OCI-LY1 (cell line): ENCODE data around the gene FHL5.

ENCODE experiments used
- H2AFZ ChIP-seq: fragments of 200-600 bp; sonication (generic), shearing (Covaris generic); 2 replicates; pipeline ENCODE4 v1.6.0; 2014; ENCODE audit warnings: antibody characterized with exemption, mild to moderate bottlenecking, low read length
- H3F3A ChIP-seq: fragments of 200-600 bp; sonication (generic), shearing (Covaris generic); 2 replicates; pipeline ENCODE4 v1.6.0; 2014; ENCODE audit warnings: mild to moderate bottlenecking, antibody characterized with exemption, low read length, moderate library complexity; ENCODE audit not compliant: insufficient read depth
- H3K27ac ChIP-seq: fragments of 200-600 bp; sonication (generic); 2 replicates; pipeline ENCODE4 v1.5.1; 2014; ENCODE audit warnings: low read length, mixed run types, mild to moderate bottlenecking, low read depth; ENCODE audit not compliant: poor library complexity, severe bottlenecking
- H3K27me3 ChIP-seq: fragments of 200-600 bp; sonication (generic); 2 replicates; pipeline ENCODE4 v1.6.0; 2014; ENCODE audit warnings: antibody characterized with exemption, mild to moderate bottlenecking, low read length, moderate library complexity; ENCODE audit not compliant: insufficient read depth
- H3K36me3 ChIP-seq: fragments of 200-600 bp; sonication (generic); 2 replicates; pipeline ENCODE4 v1.6.1; 2014; ENCODE audit warnings: mild to moderate bottlenecking, antibody characterized with exemption, low read length, moderate library complexity, mixed read lengths; ENCODE audit not compliant: insufficient read depth
- H3K4me1 ChIP-seq: fragments of 200-600 bp; sonication (generic); 2 replicates; pipeline ENCODE4 v1.5.1; 2014; ENCODE audit warnings: mild to moderate bottlenecking, low read length, moderate library complexity; ENCODE audit not compliant: insufficient read depth, severe bottlenecking
- H3K4me2 ChIP-seq: fragments of 200-600 bp; sonication (generic), shearing (Covaris generic); 2 replicates; pipeline ENCODE4 v1.6.1; 2014; ENCODE audit warnings: low read length
- H3K4me3 ChIP-seq: fragments of 200-600 bp; sonication (generic); 2 replicates; pipeline ENCODE4 v1.5.1; 2014; ENCODE audit warnings: low read length, low read depth, mild to moderate bottlenecking, mixed read lengths; ENCODE audit not compliant: poor library complexity, severe bottlenecking
- H3K79me2 ChIP-seq: fragments of 200-600 bp; shearing (Covaris generic); 2 replicates; pipeline ENCODE4 v1.6.1; 2016; ENCODE audit warnings: mixed run types, low read length, mixed read lengths; ENCODE audit not compliant: insufficient read depth
- H3K9ac ChIP-seq: fragments of 200-600 bp; sonication (generic), shearing (Covaris generic); 2 replicates; pipeline ENCODE4 v1.6.1; 2014; ENCODE audit warnings: mild to moderate bottlenecking, low read length, mixed read lengths
- H3K9me2 ChIP-seq: fragments of 200-600 bp; sonication (generic), shearing (Covaris generic); 2 replicates; pipeline ENCODE4 v1.6.1; 2014; ENCODE audit warnings: low read depth, mild to moderate bottlenecking, low read length, mixed read lengths
- H3K9me3 ChIP-seq: fragments of 200-600 bp; shearing (Covaris generic); 2 replicates; pipeline ENCODE4 v1.6.1; 2014; ENCODE audit warnings: low read length, mixed read lengths
- H4K20me1 ChIP-seq: fragments of 200-600 bp; sonication (generic), shearing (Covaris generic); 2 replicates; pipeline ENCODE4 v1.6.0; 2016; ENCODE audit warnings: mild to moderate bottlenecking, low read length; ENCODE audit not compliant: insufficient read depth
- EZH2 ChIP-seq: fragments of 200-600 bp; sonication (generic), shearing (Covaris generic); IDR thresholded peaks from 2 replicates; pipeline ENCODE4 v1.8.0; 2017; ENCODE audit warnings: borderline replicate concordance, mixed run types, mild to moderate bottlenecking, antibody characterized with exemption, low read length, moderate library complexity, mixed read lengths
- TF ChIP-seq, protein P1 (sequence below): fragments of 200-600 bp; sonication (generic), shearing (Covaris generic); IDR thresholded peaks from 2 replicates; pipeline ENCODE4 v1.5.1; 2017; ENCODE audit warnings: mild to moderate bottlenecking, antibody characterized with exemption, low read length, moderate library complexity, mixed read lengths

Gene FHL5

DNA sequence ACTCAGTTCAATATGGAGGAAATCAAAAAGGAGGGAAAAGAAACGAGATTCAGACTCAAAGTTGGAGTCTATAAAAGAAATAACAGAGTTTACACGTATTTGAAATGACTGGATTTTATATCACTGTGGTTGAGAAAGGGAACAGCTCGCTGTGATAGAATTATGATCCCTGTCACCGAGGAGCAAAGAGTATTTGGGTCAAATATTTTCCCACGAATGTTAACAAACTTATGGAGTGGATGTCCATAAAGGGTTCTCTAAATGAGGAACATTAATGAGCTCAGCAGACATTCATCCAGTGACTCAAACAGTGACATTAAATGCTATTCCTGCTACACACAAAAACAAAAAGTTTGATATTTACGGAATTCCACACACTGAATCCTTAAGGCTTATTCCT lies 57.9 kb downstream of the FHL5 start:
- no peaks in the 10 kb centered on the region for H3K79me2 ChIP-seq
- no peak overlapping the region for H3K9ac ChIP-seq
- H3K9me2 ChIP-seq, result no peaks in the 10 kb centered on the region
- no peaks in the 10 kb centered on the region for H3K27me3 ChIP-seq
- H3F3A ChIP-seq, result no peaks in the 10 kb centered on the region
- H3K4me1 ChIP-seq, result peaks cover 20% of the 10 kb centered on the region
- H3K4me3 ChIP-seq, result no peak overlapping the region
- no peaks in the 10 kb centered on the region for H3K9me3 ChIP-seq
- no peak overlapping the region for H3K27ac ChIP-seq
- TF ChIP-seq, protein P1, sequence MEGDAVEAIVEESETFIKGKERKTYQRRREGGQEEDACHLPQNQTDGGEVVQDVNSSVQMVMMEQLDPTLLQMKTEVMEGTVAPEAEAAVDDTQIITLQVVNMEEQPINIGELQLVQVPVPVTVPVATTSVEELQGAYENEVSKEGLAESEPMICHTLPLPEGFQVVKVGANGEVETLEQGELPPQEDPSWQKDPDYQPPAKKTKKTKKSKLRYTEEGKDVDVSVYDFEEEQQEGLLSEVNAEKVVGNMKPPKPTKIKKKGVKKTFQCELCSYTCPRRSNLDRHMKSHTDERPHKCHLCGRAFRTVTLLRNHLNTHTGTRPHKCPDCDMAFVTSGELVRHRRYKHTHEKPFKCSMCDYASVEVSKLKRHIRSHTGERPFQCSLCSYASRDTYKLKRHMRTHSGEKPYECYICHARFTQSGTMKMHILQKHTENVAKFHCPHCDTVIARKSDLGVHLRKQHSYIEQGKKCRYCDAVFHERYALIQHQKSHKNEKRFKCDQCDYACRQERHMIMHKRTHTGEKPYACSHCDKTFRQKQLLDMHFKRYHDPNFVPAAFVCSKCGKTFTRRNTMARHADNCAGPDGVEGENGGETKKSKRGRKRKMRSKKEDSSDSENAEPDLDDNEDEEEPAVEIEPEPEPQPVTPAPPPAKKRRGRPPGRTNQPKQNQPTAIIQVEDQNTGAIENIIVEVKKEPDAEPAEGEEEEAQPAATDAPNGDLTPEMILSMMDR, result no peak
- TF ChIP-seq EZH2, result no peak
- H4K20me1 ChIP-seq, result no peaks in the 10 kb centered on the region
- no peaks in the 10 kb centered on the region for H3K36me3 ChIP-seq
- H2AFZ ChIP-seq, result no peak overlapping the region
- no peak overlapping the region for H3K4me2 ChIP-seq

DNA sequence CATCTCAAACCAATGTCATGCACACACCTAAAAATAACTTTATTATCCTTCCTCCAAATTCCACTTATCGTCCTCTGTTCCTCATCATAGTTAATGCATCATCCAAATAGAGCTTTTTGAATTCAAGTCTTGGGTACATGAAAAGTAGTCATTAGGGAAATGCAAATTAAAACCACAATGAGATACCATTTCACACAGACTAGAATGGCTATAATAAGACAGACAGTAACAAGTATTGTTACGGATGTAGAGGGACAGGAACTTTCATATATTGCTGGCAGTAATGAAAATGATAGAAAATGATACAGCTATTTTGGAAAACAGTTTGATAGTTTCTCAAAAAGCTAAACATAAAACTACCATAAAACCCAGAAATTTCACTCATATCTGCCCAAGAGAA lies 59.1 kb downstream of the FHL5 start:
- Histone ChIP-seq H3K9me2 (no peaks in the 10 kb centered on the region), H3K79me2 (no peaks in the 10 kb centered on the region), H3K27ac (no peak overlapping the region), H3K4me1 (peaks cover 16% of the 10 kb centered on the region), H3K9ac (no peak overlapping the region), H2AFZ (no peak overlapping the region), H3K27me3 (no peaks in the 10 kb centered on the region), H3F3A (no peaks in the 10 kb centered on the region), H3K4me3 (no peak overlapping the region), H3K4me2 (no peak overlapping the region), H4K20me1 (no peaks in the 10 kb centered on the region), H3K9me3 (no peaks in the 10 kb centered on the region), H3K36me3 (no peaks in the 10 kb centered on the region)
- TF ChIP-seq EZH2, result no peak
- TF ChIP-seq, protein P1, result no peak

DNA sequence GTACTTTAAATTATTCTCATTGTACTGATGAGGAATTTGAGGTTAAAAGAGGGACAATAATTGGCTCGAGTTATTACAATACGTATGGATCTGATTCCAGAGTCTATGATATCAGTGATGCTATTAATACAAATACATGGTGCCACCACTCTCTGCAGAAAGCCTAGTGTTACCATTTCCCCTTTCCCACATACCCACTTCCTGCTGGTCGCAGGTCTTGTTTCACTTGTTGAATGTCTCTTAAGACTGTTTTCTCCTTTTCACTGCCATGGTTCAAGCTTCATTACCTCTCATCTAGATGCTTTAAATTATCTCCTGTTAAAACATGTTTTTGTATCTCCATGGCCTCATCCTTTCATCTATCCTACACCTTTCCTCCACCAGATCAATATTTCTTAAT lies 62.0 kb downstream of the FHL5 start:
- no peaks in the 10 kb centered on the region for H3K79me2 ChIP-seq
- TF ChIP-seq, protein P1, result no peak
- TF ChIP-seq EZH2, result no peak
- no peaks in the 10 kb centered on the region for H4K20me1 ChIP-seq
- peaks cover 38% of the 10 kb centered on the region for H3K4me1 ChIP-seq
- H3K9me3 ChIP-seq, result no peaks in the 10 kb centered on the region
- H3K27me3 ChIP-seq, result no peaks in the 10 kb centered on the region
- no peaks in the 10 kb centered on the region for H3K9me2 ChIP-seq
- peak overlapping the region; percentile 30 for H3K27ac ChIP-seq
- no peak overlapping the region for H3K4me3 ChIP-seq
- H2AFZ ChIP-seq, result no peak overlapping the region
- H3K9ac ChIP-seq, result no peak overlapping the region
- no peaks in the 10 kb centered on the region for H3K36me3 ChIP-seq
- H3F3A ChIP-seq, result no peaks in the 10 kb centered on the region
- no peak overlapping the region for H3K4me2 ChIP-seq
